GM18868 (cell line): ENCODE measurements around the gene KLC1.

ENCODE experiments used
- ATAC-seq: cut with Tn5 transposase; IDR thresholded peaks from one replicate; pipeline ENCODE4 v1.9.1; 2021; ENCODE audit warnings: mild to moderate bottlenecking, moderate library complexity; ENCODE audit not compliant: unreplicated experiment

The KLC1 gene

GRCh38 chr14:103702497-103703432 is 73.8 kb downstream of the KLC1 start:
- ATAC-seq: no peak

- no peak for ATAC-seq
Measured at GRCh38 chr14:103703433-103704385, 74.7 kb downstream of the KLC1 start.

- no peak for ATAC-seq
Measured at GRCh38 chr14:103704708-103705107, 75.7 kb downstream of the KLC1 start.

- no peak for ATAC-seq
Measured at GRCh38 chr14:103705118-103705503, 76.1 kb downstream of the KLC1 start.

GRCh38 chr14:103705504-103706284 is 76.7 kb downstream of the KLC1 start:
- ATAC-seq: no peak

- no peak for ATAC-seq
Measured at GRCh38 chr14:103706551-103707328, 77.7 kb downstream of the KLC1 start.

GRCh38 chr14:103707329-103708263 is 78.6 kb downstream of the KLC1 start:
- no peak for ATAC-seq

- no peak for ATAC-seq
Measured at GRCh38 chr14:103708750-103709187, 79.8 kb downstream of the KLC1 start.

GRCh38 chr14:103709814-103710213 is 80.8 kb downstream of the KLC1 start:
- no peak for ATAC-seq

- no peak for ATAC-seq
Measured at GRCh38 chr14:103710771-103711377, 81.9 kb downstream of the KLC1 start.

- ATAC-seq: no peak
Measured at GRCh38 chr14:103711516-103712431, 82.8 kb downstream of the KLC1 start.

GRCh38 chr14:103712633-103713247 is 83.7 kb downstream of the KLC1 start:
- no peak for ATAC-seq

- no peak for ATAC-seq
Measured at GRCh38 chr14:103713304-103714062, 84.5 kb downstream of the KLC1 start.

GRCh38 chr14:103714063-103714724 is 85.2 kb downstream of the KLC1 start:
- ATAC-seq: no peak
